Pancreas (tissue), 10 donors: ENCODE data around the gene ALK. TPM values are rescaled to one million over a fixed set of nuclear protein-coding genes. Genes with fewer than 3 reads are reported as not detected.

Source experiments
- ATAC-seq, 4 donors: fragments of 200-7000 bp; cut with Tn5 transposase; one replicate each; pipeline versions ENCODE4 v1.8.0 to v1.9.1; 2020; ENCODE audit warnings: mild to moderate bottlenecking in 4 of 4, moderate library complexity in 4 of 4
- DNase-seq, 6 donors: peaks; one replicate each; pipeline ENCODE4 v3.0.0-alpha.2; 2020
- FAIRE-seq: peaks from 2 replicates; lab custom pipeline; 2012; peaks lifted over from hg19 to GRCh38; lab: Jason Lieb, UNC
- H3K27ac ChIP-seq, 4 donors: fragments of 200-600 bp; sonication (generic); 1 replicate in 3 of 4; 2 replicates in 1 of 4; pipeline versions ENCODE4 v1.5.0 to v1.8.0; 2020
- H3K27me3 ChIP-seq, 4 donors: fragments of 200-600 bp; one replicate each; pipeline ENCODE4 v1.8.0; 2021
- H3K36me3 ChIP-seq, 3 donors: fragments of 200-600 bp; sonication (generic) in 1 of 3; one replicate each; pipeline versions ENCODE4 v1.5.0 to v1.8.0; 2020 to 2021
- H3K4me1 ChIP-seq, 3 donors: fragments of 200-600 bp; one replicate each; pipeline ENCODE4 v1.8.0; 2021
- H3K4me3 ChIP-seq, 4 donors: fragments of 200-600 bp; sonication (generic) in 2 of 4; one replicate each; pipeline versions ENCODE4 v1.5.0 to v1.8.0; 2020 to 2021
- H3K9me3 ChIP-seq, 4 donors: fragments of 200-600 bp; one replicate each; pipeline ENCODE4 v1.8.0; 2021
- CTCF ChIP-seq, 4 donors: fragments of 200-600 bp; sonication (generic) in 3 of 4; IDR thresholded peaks; one replicate each; pipeline versions ENCODE4 v1.5.0 to v1.8.0; 2021; ENCODE audit warnings: antibody characterized with exemption in 4 of 4
- WGBS, 2 donors: extraction: QIAGEN DNeasy Blood & Tissue Kit; methylation state at CpG; one replicate each; pipeline ENCODE4 v1.1.7; 2013; 5-methylcytosine and 5-hydroxymethylcytosine counted together
- intact Hi-C, 3 donors: fragments of 100-400 bp; cut with DNase I; formaldehyde crosslinking; loops; one replicate each; pipeline versions ENCODE4 v1.11.1 to v1.14.2; 2022
- polyA plus RNA-seq, 2 donors: library from polyadenylated mRNA; stranded (reverse); fragments of 200-250 nt; gene quantifications; one replicate each; pipeline ENCODE4 v1.2.3, GENCODE V29; 2013
- total RNA-seq, 6 donors: library from RNA; stranded (reverse); fragmentation: NEBNext Ultra II Directional in 4 of 6; extraction: Animal tissue kit (Norgen Biotek cat#: 25700) in 4 of 6; gene quantifications; one replicate each; pipeline versions ENCODE4 v1.2.1 to v1.2.4, GENCODE V29; 2021 to 2023
- donor health status: healthy with polysubstance abuse.
- donor health status: DM: no; HTN: no; CAD: no; lungs with moderate emphysema.
- donor health status: DM: no; HTN: no; CAD: no.
- donor health status: control.
- donor health status: control.
- donor health status: Bipolar disorder and iron deficiency.
- donor health status: DM: yes; HTN: yes; CAD: no.
- donor health status: DM: no; HTN: no; CAD: no.
- donor health status: DM: no; HTN: no; CAD: no.
- donor health status: DM: yes; HTN: yes; CAD: no.

The ALK gene
- total and polyA plus RNA-seq, 8 donors = 0.05 to 0.17 (median 0.09) TPM; not detected in 2

GRCh38 chr2:29186817-29187216 lies 734.6 kb downstream of the ALK start:
- FAIRE-seq (no peak), DNase-seq (no peak), ATAC-seq (no peak)
- TF ChIP-seq CTCF (IDR thresholded peaks at IDR 0.05) = no peak
- no peak overlapping the region for H3K27ac ChIP-seq
- no peaks in the 10 kb centered on the region for H3K36me3 ChIP-seq
- H3K9me3 ChIP-seq = no peaks in the 10 kb centered on the region
- WGBS, 2 donors = 94 to 95% methylated on average over 1 of the region's 1 CpG
- H3K4me3 ChIP-seq = no peak overlapping the region
- intact Hi-C loops = no loop called here
- H3K4me1 ChIP-seq = no peaks in the 10 kb centered on the region
- no peaks in the 10 kb centered on the region for H3K27me3 ChIP-seq

- H3K27ac ChIP-seq = no peak overlapping the region
- H3K4me1 ChIP-seq = no peaks in the 10 kb centered on the region
- intact Hi-C loops = no loop called here
- ATAC-seq = no peak
- no peak for DNase-seq
- no peaks in the 10 kb centered on the region for H3K9me3 ChIP-seq
- H3K27me3 ChIP-seq = no peaks in the 10 kb centered on the region
- H3K36me3 ChIP-seq = no peaks in the 10 kb centered on the region
- 93 to 98% methylated on average over 6 of the region's 6 CpGs for WGBS, 2 donors
- no peak for FAIRE-seq
- H3K4me3 ChIP-seq = no peak overlapping the region
- TF ChIP-seq CTCF (IDR thresholded peaks at IDR 0.05) = no peak
These were observed 736.9 kb downstream of the ALK start for GRCh38 chr2:29184531-29184930.

DNA sequence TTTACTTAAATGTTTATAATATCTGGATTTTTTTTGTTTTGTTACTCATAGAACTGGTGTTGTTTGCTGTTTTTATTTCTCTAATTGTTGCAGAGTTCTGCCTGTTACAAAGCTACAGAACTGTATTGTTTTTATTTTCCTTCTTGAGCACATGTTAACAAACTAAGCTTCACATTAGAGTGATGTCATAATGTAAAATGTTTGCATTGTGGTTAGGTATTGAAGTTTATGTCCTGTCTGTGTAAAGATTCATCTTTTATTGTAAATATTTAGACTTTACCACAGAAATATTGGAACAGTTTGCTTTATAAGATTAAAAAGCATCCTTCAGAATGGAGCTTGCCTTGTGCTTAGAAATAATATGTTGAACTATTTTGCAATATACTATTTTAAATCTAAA lies 738.5 kb downstream of the ALK start:
- DNase-seq = no peak
- FAIRE-seq = no peak
- Histone ChIP-seq H3K4me1 (no peaks in the 10 kb centered on the region), H3K36me3 (no peaks in the 10 kb centered on the region), H3K27me3 (no peaks in the 10 kb centered on the region), H3K27ac (no peak overlapping the region), H3K4me3 (no peak overlapping the region), H3K9me3 (no peaks in the 10 kb centered on the region)
- TF ChIP-seq CTCF (IDR thresholded peaks at IDR 0.05) = no peak
- ATAC-seq = no peak
- intact Hi-C loops = no loop called here

DNA sequence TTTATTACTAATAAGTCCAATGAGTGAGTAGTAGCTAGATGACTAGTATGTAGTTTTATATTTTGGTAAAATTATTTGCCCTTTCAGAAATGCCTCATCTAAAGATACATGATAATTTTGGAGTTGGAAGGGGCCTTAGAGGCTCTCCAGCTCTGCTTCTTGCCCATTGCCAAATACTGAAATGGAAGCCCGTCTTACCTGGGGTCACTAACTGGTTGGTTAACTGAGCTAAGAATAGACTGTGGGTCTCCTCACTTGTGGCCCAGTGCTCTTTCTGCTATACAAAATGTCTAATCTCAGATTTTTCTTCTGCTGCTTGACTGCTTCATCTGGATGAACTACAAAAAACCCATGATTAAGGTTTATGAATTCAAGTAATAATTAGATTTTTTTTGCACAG lies 739.1 kb downstream of the ALK start:
- no peak for FAIRE-seq
- H3K4me3 ChIP-seq = no peak overlapping the region
- intact Hi-C loops = no loop called here

GRCh38 chr2:29175338-29175737 lies 746.0 kb downstream of the ALK start:
- DNase-seq (no peak), ATAC-seq (no peak), FAIRE-seq (no peak)
- WGBS, 2 donors = 97 to 98% methylated on average over 3 of the region's 3 CpGs
- Histone ChIP-seq H3K27ac (no peak overlapping the region), H3K9me3 (no peaks in the 10 kb centered on the region), H3K27me3 (no peaks in the 10 kb centered on the region), H3K4me3 (no peak overlapping the region), H3K36me3 (no peaks in the 10 kb centered on the region), H3K4me1 (no peaks in the 10 kb centered on the region)
- no peak for TF ChIP-seq CTCF (IDR thresholded peaks at IDR 0.05)
- intact Hi-C loops = no loop called here

More for the DNA sequence above, 739.1 kb downstream of the ALK start:
- H3K9me3 ChIP-seq = no peaks in the 10 kb centered on the region
- no peaks in the 10 kb centered on the region for H3K4me1 ChIP-seq
- no peak for TF ChIP-seq CTCF (IDR thresholded peaks at IDR 0.05)
- 80 to 85% methylated on average over 1 of the region's 1 CpG for WGBS, 2 donors
- H3K36me3 ChIP-seq = no peaks in the 10 kb centered on the region
- DNase-seq = no peak
- H3K27ac ChIP-seq = no peak overlapping the region
- ATAC-seq = no peak
- H3K27me3 ChIP-seq = no peaks in the 10 kb centered on the region
